ENCODE results near the gene PCNX1.

GRCh38 chr14:71078500-71078899 is 171.2 kb downstream of the PCNX1 start:
- TF ChIP-seq CTCF (IDR thresholded peaks at IDR 0.05) (no peak), POLR2A (IDR thresholded peaks at IDR 0.05) (no peak), POLR2AphosphoS5 (IDR thresholded peaks at IDR 0.05) (no peak), EP300 (IDR thresholded peaks at IDR 0.05) (no peak)
